Measurements from ENCODE around the gene ATP2B2. TPM values are rescaled to one million over a fixed set of nuclear protein-coding genes. Genes with fewer than 3 reads are reported as not detected.

ATP2B2 gene
- total RNA-seq, 1 experiment from 2014 or later = 0.21 TPM

- H3K36me3 ChIP-seq (replicated peaks; ENCODE audit: control insufficient read depth, insufficient read depth, low read length) = no peaks in the 10 kb centered on the region
- H3K27me3 ChIP-seq (ENCODE audit: control insufficient read depth, insufficient read depth, low read length) = no peaks in the 10 kb centered on the region
- DNase-seq = no peak
- no peak overlapping the region for H3K4me3 ChIP-seq (ENCODE audit: insufficient read depth, low read depth, low read length)
Measured at GRCh38 chr3:10440684-10441083, 64.7 kb downstream of the ATP2B2 start.

GRCh38 chr3:10438902-10439610, 66.3 kb downstream of the ATP2B2 start:
- no peak overlapping the region for H3K4me3 ChIP-seq (ENCODE audit: insufficient read depth, low read depth, low read length)
- no peaks in the 10 kb centered on the region for H3K36me3 ChIP-seq (replicated peaks; ENCODE audit: control insufficient read depth, insufficient read depth, low read length)
- DNase-seq = no peak
- no peaks in the 10 kb centered on the region for H3K27me3 ChIP-seq (ENCODE audit: control insufficient read depth, insufficient read depth, low read length)

- no peak overlapping the region for H3K4me3 ChIP-seq (ENCODE audit: insufficient read depth, low read depth, low read length)
- H3K27me3 ChIP-seq (ENCODE audit: control insufficient read depth, insufficient read depth, low read length) = no peaks in the 10 kb centered on the region
- DNase-seq = no peak
- H3K36me3 ChIP-seq (replicated peaks; ENCODE audit: control insufficient read depth, insufficient read depth, low read length) = no peaks in the 10 kb centered on the region
Measured at GRCh38 chr3:10437995-10438901, 67.1 kb downstream of the ATP2B2 start.

DNA sequence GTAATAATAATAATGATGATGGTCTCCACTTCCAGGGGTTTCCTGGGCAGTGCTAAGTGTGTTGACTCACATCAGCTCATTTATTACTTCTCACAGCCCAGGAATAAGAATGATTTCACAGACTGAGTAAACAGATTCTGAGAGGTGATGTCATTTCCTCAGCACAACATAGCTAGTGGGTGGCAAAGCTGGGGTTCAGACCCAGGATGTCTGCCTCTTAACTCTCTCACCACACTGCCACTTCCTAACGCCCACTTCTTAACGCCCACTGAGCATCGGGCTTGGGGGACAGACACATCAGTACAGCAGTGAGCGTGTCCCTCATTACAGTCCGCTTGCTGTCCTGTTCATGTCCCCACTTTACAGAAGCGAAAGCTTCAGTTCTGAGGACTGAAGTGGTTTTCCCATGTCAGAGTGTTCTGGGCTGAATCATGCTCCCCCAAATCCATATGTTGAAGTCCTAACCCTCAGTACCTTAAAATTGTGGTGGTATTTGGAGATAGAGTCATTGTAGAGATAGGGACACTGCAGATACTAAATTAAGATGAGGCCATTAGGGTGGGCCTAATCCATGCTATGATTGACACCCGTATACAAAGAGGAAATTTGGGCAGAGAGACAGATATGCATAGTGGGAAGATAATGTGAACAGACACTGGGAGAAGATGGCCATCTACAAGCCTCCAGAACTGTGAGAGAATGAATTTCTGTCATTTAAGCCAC, 68.0 kb downstream of the ATP2B2 start:
- H3K36me3 ChIP-seq (replicated peaks; ENCODE audit: control insufficient read depth, insufficient read depth, low read length) = no peaks in the 10 kb centered on the region
- H3K27me3 ChIP-seq (ENCODE audit: control insufficient read depth, insufficient read depth, low read length) = no peaks in the 10 kb centered on the region
- no peak overlapping the region for H3K4me3 ChIP-seq (ENCODE audit: insufficient read depth, low read depth, low read length)
- no peak for DNase-seq

DNA sequence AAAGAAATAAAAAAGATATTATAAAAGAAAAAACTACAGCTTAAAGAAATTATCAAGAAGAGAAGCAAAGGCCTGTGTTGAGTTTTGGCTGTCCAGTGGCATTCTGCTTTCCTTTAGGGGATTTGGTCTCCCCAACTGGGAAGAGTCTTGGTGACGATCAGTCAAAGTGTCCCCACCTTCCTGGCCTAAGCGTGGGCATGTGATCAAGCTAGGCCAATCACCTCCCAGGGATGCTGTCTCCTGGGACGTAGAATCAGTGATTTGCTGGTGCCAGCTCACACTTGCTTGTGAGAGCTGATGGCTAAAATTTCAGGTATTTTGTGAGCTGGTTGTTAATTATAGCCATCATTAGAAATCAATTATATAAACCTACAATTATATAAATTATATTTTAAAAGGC, 69.5 kb downstream of the ATP2B2 start:
- peak; percentile 63 for DNase-seq
- no peak overlapping the region for H3K4me3 ChIP-seq (ENCODE audit: insufficient read depth, low read depth, low read length)
- H3K27me3 ChIP-seq (ENCODE audit: control insufficient read depth, insufficient read depth, low read length) = no peaks in the 10 kb centered on the region
- no peaks in the 10 kb centered on the region for H3K36me3 ChIP-seq (replicated peaks; ENCODE audit: control insufficient read depth, insufficient read depth, low read length)

DNA sequence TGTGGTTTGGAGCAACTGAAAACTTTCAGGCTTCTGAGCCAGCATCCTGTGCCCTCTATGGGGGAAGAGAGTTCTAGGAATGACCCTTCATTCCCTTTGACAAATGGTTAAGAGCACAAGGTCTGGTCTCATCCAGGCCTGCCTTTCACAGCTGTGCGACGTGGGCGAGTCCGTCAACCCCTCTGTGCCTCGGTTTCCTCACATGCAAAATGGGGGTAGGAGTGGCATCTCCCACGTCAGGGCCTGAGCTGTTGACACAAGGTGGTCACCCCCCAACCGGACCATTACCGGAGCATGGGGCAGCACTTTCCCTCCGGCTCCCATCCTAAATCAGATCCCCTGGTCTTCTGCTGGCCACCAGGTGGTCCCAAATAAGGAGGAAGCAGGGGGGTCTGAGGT, 70.4 kb downstream of the ATP2B2 start:
- DNase-seq = no peak
- no peaks in the 10 kb centered on the region for H3K36me3 ChIP-seq (replicated peaks; ENCODE audit: control insufficient read depth, insufficient read depth, low read length)
- no peak overlapping the region for H3K4me3 ChIP-seq (ENCODE audit: insufficient read depth, low read depth, low read length)
- H3K27me3 ChIP-seq (ENCODE audit: control insufficient read depth, insufficient read depth, low read length) = no peaks in the 10 kb centered on the region

GRCh38 chr3:10434144-10434937, 71.0 kb downstream of the ATP2B2 start:
- H3K4me3 ChIP-seq (ENCODE audit: insufficient read depth, low read depth, low read length) = no peak overlapping the region
- no peak for DNase-seq
- H3K36me3 ChIP-seq (replicated peaks; ENCODE audit: control insufficient read depth, insufficient read depth, low read length) = no peaks in the 10 kb centered on the region
- no peaks in the 10 kb centered on the region for H3K27me3 ChIP-seq (ENCODE audit: control insufficient read depth, insufficient read depth, low read length)

GRCh38 chr3:10432931-10433330, 72.5 kb downstream of the ATP2B2 start:
- no peak for DNase-seq
- no peaks in the 10 kb centered on the region for H3K27me3 ChIP-seq (ENCODE audit: control insufficient read depth, insufficient read depth, low read length)
- no peak overlapping the region for H3K4me3 ChIP-seq (ENCODE audit: insufficient read depth, low read depth, low read length)
- no peaks in the 10 kb centered on the region for H3K36me3 ChIP-seq (replicated peaks; ENCODE audit: control insufficient read depth, insufficient read depth, low read length)

GRCh38 chr3:10432156-10432845, 73.1 kb downstream of the ATP2B2 start:
- DNase-seq = no peak
- Histone ChIP-seq H3K36me3 (replicated peaks; ENCODE audit: control insufficient read depth, insufficient read depth, low read length) (no peaks in the 10 kb centered on the region), H3K4me3 (ENCODE audit: insufficient read depth, low read depth, low read length) (no peak overlapping the region), H3K27me3 (ENCODE audit: control insufficient read depth, insufficient read depth, low read length) (no peaks in the 10 kb centered on the region)

- Histone ChIP-seq H3K36me3 (replicated peaks; ENCODE audit: control insufficient read depth, insufficient read depth, low read length) (no peaks in the 10 kb centered on the region), H3K4me3 (ENCODE audit: insufficient read depth, low read depth, low read length) (no peak overlapping the region), H3K27me3 (ENCODE audit: control insufficient read depth, insufficient read depth, low read length) (no peaks in the 10 kb centered on the region)
- no peak for DNase-seq
Measured at GRCh38 chr3:10430805-10431204, 74.6 kb downstream of the ATP2B2 start.

GRCh38 chr3:10428406-10429091, 76.8 kb downstream of the ATP2B2 start:
- peak; percentile 47 for DNase-seq
- Histone ChIP-seq H3K36me3 (replicated peaks; ENCODE audit: control insufficient read depth, insufficient read depth, low read length) (no peaks in the 10 kb centered on the region), H3K4me3 (ENCODE audit: insufficient read depth, low read depth, low read length) (no peak overlapping the region), H3K27me3 (ENCODE audit: control insufficient read depth, insufficient read depth, low read length) (no peaks in the 10 kb centered on the region)

GRCh38 chr3:10426346-10427220, 78.8 kb downstream of the ATP2B2 start:
- no peaks in the 10 kb centered on the region for H3K27me3 ChIP-seq (ENCODE audit: control insufficient read depth, insufficient read depth, low read length)
- no peak overlapping the region for H3K4me3 ChIP-seq (ENCODE audit: insufficient read depth, low read depth, low read length)
- no peak for DNase-seq
- H3K36me3 ChIP-seq (replicated peaks; ENCODE audit: control insufficient read depth, insufficient read depth, low read length) = no peaks in the 10 kb centered on the region

All from H7 (cell line).